ENCODE measurements around the gene PRIMPOL.

DNA sequence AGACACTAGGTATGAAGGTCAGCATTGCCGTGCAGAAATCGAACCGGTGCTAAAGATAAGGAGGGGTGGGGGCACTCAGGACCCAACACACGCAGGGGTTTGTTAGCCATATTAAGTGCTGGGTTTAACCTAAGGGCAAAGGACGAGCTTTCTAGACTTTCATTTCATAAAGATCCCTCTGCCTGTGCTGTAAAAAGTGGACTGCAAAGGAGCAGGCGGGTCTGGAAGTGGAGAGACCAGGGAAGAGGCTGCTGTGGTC lies 1.6 kb upstream of the PRIMPOL start:
- no peak for TF ChIP-seq CBFB (CRISPR knock-in tag; IDR thresholded peaks at IDR 0.05)
- TF ChIP-seq, protein P1, sequence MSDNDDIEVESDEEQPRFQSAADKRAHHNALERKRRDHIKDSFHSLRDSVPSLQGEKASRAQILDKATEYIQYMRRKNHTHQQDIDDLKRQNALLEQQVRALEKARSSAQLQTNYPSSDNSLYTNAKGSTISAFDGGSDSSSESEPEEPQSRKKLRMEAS (CRISPR knock-in tag; IDR thresholded peaks at IDR 0.05), result no peak

All from K562 (cell line).